Esophagus squamous epithelium (tissue), 4 donors: ENCODE measurements around the gene RHOT2.

ENCODE experiments used
- POLR2A ChIP-seq, 4 donors: fragments of 450-650 bp; IDR thresholded peaks; one replicate each; pipeline ENCODE4 v1.6.1; 2017; ENCODE audit warnings: antibody characterized with exemption in 4 of 4, mild to moderate bottlenecking in 4 of 4, moderate library complexity in 3 of 4
- TF ChIP-seq, protein P1 (sequence below), 6 experiments: fragments of 450-650 bp in 4 of 6; fragments of 200-600 bp in 2 of 6; sonication (generic) in 2 of 6; IDR thresholded peaks; one replicate each; pipeline ENCODE4 v1.5.1; 2016 to 2019; ENCODE audit warnings: antibody characterized with exemption in 6 of 6, mild to moderate bottlenecking in 4 of 6, moderate library complexity in 4 of 6

DNA sequence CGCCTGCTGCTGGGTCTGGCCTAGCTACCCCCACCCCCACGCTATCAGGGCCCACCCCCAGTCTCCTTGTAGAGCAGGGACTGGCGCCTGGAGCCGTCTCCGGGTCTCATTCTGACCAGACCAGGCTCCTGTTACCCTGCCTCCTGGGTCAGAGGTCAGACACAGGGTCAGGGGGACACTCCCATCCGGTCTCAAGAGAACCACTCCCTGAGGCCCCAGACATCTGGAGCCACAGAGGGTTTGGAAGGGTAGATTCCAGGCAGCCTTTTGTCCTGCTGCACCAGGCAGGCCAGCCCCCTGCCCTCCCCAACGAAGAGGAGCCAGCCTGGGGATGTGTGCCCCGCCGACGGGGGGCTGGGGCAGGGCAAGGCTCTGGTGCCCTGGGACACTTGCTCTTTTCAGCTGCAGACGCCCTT lies 38.1 kb upstream of the RHOT2 start:
- TF ChIP-seq, protein P1, sequence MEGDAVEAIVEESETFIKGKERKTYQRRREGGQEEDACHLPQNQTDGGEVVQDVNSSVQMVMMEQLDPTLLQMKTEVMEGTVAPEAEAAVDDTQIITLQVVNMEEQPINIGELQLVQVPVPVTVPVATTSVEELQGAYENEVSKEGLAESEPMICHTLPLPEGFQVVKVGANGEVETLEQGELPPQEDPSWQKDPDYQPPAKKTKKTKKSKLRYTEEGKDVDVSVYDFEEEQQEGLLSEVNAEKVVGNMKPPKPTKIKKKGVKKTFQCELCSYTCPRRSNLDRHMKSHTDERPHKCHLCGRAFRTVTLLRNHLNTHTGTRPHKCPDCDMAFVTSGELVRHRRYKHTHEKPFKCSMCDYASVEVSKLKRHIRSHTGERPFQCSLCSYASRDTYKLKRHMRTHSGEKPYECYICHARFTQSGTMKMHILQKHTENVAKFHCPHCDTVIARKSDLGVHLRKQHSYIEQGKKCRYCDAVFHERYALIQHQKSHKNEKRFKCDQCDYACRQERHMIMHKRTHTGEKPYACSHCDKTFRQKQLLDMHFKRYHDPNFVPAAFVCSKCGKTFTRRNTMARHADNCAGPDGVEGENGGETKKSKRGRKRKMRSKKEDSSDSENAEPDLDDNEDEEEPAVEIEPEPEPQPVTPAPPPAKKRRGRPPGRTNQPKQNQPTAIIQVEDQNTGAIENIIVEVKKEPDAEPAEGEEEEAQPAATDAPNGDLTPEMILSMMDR (IDR thresholded peaks at IDR 0.05) = no peak
- no peak for TF ChIP-seq POLR2A (IDR thresholded peaks at IDR 0.05)
